Neuronal stem cell (in vitro differentiated cells): ENCODE data around the gene WNT8B.

Experiments
- DNase-seq: peaks from one replicate; pipeline ENCODE4 v3.0.0-alpha.2; 2013; ENCODE audit warnings: low spot score
- H2AFZ ChIP-seq: one replicate; pipeline ENCODE4 v1.6.1; 2013; ENCODE audit warnings: mild to moderate bottlenecking, low read length, inconsistent platforms
- H2AK5ac ChIP-seq: 2 replicates; pipeline ENCODE4 v1.6.1; 2013; ENCODE audit warnings: low read depth, mild to moderate bottlenecking, inconsistent platforms, low read length, moderate library complexity, mixed read lengths
- H2BK120ac ChIP-seq: 2 replicates; pipeline ENCODE4 v1.6.1; 2013; ENCODE audit warnings: low read depth, mild to moderate bottlenecking, inconsistent platforms, low read length, moderate library complexity, mixed read lengths
- H2BK12ac ChIP-seq: one replicate; pipeline ENCODE4 v1.6.1; 2013; ENCODE audit warnings: low read length, inconsistent platforms
- H2BK15ac ChIP-seq: 2 replicates; pipeline ENCODE4 v1.6.1; 2013; ENCODE audit warnings: mild to moderate bottlenecking, low read length, inconsistent platforms, mixed read lengths
- H2BK5ac ChIP-seq: one replicate; pipeline ENCODE4 v1.6.1; 2013; ENCODE audit warnings: inconsistent platforms, mild to moderate bottlenecking, low read length, moderate library complexity
- H3K14ac ChIP-seq: one replicate; pipeline ENCODE4 v1.6.1; 2013; ENCODE audit warnings: low read length, inconsistent platforms
- H3K18ac ChIP-seq: 2 replicates; pipeline ENCODE4 v1.6.1; 2013; ENCODE audit warnings: low read length, inconsistent platforms
- H3K23ac ChIP-seq: 2 replicates; pipeline ENCODE4 v1.6.1; 2013; ENCODE audit warnings: low read depth, mild to moderate bottlenecking, mixed read lengths, low read length, inconsistent platforms; ENCODE audit not compliant: poor library complexity
- H3K27ac ChIP-seq: replicated peaks from 3 replicates; pipeline ENCODE4 v1.5.1; 2013; ENCODE audit warnings: low read length, inconsistent platforms
- H3K27me3 ChIP-seq, 3 experiments: 2 replicates each; pipeline ENCODE4 v1.6.1; 2013; ENCODE audit warnings: low read length in 3 of 3, mild to moderate bottlenecking in 2 of 3, inconsistent platforms in 1 of 3, low read depth in 1 of 3, mixed read lengths in 1 of 3, moderate library complexity in 1 of 3; ENCODE audit not compliant: control insufficient read depth in 3 of 3, insufficient read depth in 3 of 3
- H3K36me3 ChIP-seq, 2 donors: replicated peaks in 1 of 2; 2 replicates each; pipeline ENCODE4 v1.6.1; 2013; ENCODE audit warnings: low read length in 2 of 2; ENCODE audit not compliant: control insufficient read depth in 2 of 2, insufficient read depth in 2 of 2
- H3K4ac ChIP-seq: 2 replicates; pipeline ENCODE4 v1.6.1; 2013; ENCODE audit warnings: inconsistent platforms, mild to moderate bottlenecking, low read length, moderate library complexity
- H3K4me1 ChIP-seq, 2 donors: 1 replicate in 1 of 2; 2 replicates in 1 of 2; pipeline ENCODE4 v1.6.1; 2013; ENCODE audit warnings: low read length in 2 of 2, low read depth in 1 of 2; ENCODE audit not compliant: control insufficient read depth in 2 of 2, insufficient read depth in 1 of 2
- H3K4me2 ChIP-seq: one replicate; pipeline ENCODE4 v1.6.1; 2013; ENCODE audit warnings: mild to moderate bottlenecking, low read length, inconsistent platforms; ENCODE audit not compliant: insufficient read depth, poor library complexity, severe bottlenecking
- H3K4me3 ChIP-seq, 2 donors: 2 replicates each; pipeline ENCODE4 v1.5.1; 2013; ENCODE audit warnings: low read length in 2 of 2, mild to moderate bottlenecking in 2 of 2, inconsistent platforms in 1 of 2, moderate library complexity in 1 of 2
- H3K79me1 ChIP-seq: one replicate; pipeline ENCODE4 v1.6.1; 2013; ENCODE audit warnings: low read depth, mild to moderate bottlenecking, inconsistent platforms, low read length, moderate library complexity
- H3K9ac ChIP-seq: one replicate; pipeline ENCODE4 v1.6.1; 2013; ENCODE audit warnings: mild to moderate bottlenecking, low read depth, low read length, inconsistent platforms; ENCODE audit not compliant: poor library complexity
- H3K9me3 ChIP-seq, 2 donors: replicated peaks in 1 of 2; 2 replicates each; pipeline versions ENCODE3 to v1.6.1; 2013; ENCODE audit warnings: low read length in 2 of 2, mild to moderate bottlenecking in 2 of 2, inconsistent platforms in 1 of 2, low read depth in 1 of 2, mixed read lengths in 1 of 2, moderate library complexity in 1 of 2; ENCODE audit not compliant: control insufficient read depth in 2 of 2, insufficient read depth in 1 of 2
- H4K8ac ChIP-seq: one replicate; pipeline ENCODE4 v1.6.1; 2013; ENCODE audit warnings: low read depth, mild to moderate bottlenecking, inconsistent platforms, low read length, moderate library complexity
- H4K91ac ChIP-seq: one replicate; pipeline ENCODE4 v1.6.1; 2013; ENCODE audit warnings: low read length, low read depth, mild to moderate bottlenecking, inconsistent platforms; ENCODE audit not compliant: poor library complexity
- WGBS, 2 donors: extraction: QIAGEN DNeasy Blood & Tissue Kit; methylation state at CpG; one replicate each; pipeline ENCODE4 v1.1.7; 2013; ENCODE audit warnings: missing lambda C conversion rate in 2 of 2, mixed read lengths in 1 of 2; ENCODE audit not compliant: insufficient read length in 2 of 2, insufficient replicate concordance in 1 of 2; ENCODE audit errors: extremely low coverage in 2 of 2; 5-methylcytosine and 5-hydroxymethylcytosine counted together

The WNT8B gene

DNA sequence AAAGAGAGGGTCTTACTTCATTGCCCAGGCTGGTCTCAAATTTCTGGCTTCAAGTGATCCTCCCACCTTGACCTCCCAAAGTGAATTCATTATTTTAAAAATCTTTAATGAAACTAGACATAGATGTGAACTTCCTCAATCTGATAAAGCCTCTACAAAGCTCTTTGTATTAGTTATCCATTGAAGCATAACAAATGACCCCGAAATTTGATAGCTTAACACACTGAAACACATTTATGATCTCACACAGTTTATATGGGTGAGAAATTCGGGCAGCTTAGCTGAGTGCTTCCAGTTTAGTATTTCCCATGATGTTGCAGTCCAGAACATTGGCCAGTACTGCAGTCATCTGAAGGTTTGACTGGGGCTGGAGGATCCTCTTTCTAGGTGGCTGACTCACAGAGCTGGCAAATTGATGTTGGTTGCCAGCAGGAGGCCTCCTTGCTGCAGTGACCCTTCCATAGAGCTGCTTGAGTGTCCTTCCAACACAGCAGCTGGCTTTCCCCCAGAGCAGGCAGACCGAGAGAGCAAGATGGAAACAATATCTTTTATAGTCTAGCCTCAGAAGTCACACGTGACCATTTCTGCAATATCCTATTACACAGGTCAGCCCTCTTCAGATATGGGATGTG, 16.6 kb upstream of the WNT8B start:
- H2BK12ac ChIP-seq, result no peak overlapping the region
- H2BK120ac ChIP-seq, result no peak overlapping the region
- H3K36me3 ChIP-seq, result no peaks in the 10 kb centered on the region
- no CpG with 5 or more reads among the region's 4 CpGs for WGBS, 2 donors
- no peak overlapping the region for H3K4me2 ChIP-seq
- H3K9me3 ChIP-seq, result peaks cover 0 to 3% of the 10 kb centered on the region in 2 donors
- no peak overlapping the region for H3K27ac ChIP-seq
- H3K4me3 ChIP-seq, result no peak overlapping the region
- no peak for DNase-seq
- H2AK5ac ChIP-seq, result no peak overlapping the region
- H3K27me3 ChIP-seq, result peaks cover 0 to under 1% (median 0%) of the 10 kb centered on the region in 3 experiments
- H4K91ac ChIP-seq, result no peak overlapping the region
- no peak overlapping the region for H3K18ac ChIP-seq
- no peaks in the 10 kb centered on the region for H3K4me1 ChIP-seq
- no peak overlapping the region for H2AFZ ChIP-seq
- H2BK5ac ChIP-seq, result no peak overlapping the region
- no peak overlapping the region for H3K23ac ChIP-seq
- no peak overlapping the region for H3K14ac ChIP-seq
- no peak overlapping the region for H3K9ac ChIP-seq
- no peak overlapping the region for H3K4ac ChIP-seq
- no peak overlapping the region for H4K8ac ChIP-seq
- no peaks in the 10 kb centered on the region for H3K79me1 ChIP-seq
- no peak overlapping the region for H2BK15ac ChIP-seq

DNA sequence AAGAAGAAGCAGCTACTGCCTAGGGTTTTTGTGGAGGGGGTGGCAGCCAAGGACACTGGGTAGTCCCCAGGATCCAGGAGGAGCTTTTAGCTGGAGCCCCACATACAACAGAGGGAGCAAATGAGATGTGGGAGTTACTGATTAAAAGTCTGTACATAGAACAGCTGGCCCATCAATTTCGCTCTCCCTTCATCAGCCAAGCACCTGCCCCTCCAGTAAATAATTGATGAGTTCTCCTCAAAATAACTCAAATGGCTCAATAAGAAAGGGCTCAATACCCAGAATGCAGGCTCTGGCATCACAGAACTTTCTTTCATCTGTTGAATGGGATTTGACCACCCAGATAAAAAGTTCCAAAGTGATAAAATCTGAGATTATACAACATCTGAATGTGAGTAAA, 15.1 kb upstream of the WNT8B start:
- no peak overlapping the region for H3K27ac ChIP-seq
- H3K27me3 ChIP-seq, result peaks cover 0 to 7% (median 0%) of the 10 kb centered on the region in 3 experiments
- H2BK15ac ChIP-seq, result no peak overlapping the region
- no CpG with 5 or more reads among the region's 1 CpG for WGBS, 2 donors
- DNase-seq, result no peak
- H2AK5ac ChIP-seq, result no peak overlapping the region
- H2BK12ac ChIP-seq, result no peak overlapping the region
- no peak overlapping the region for H2BK5ac ChIP-seq
- no peaks in the 10 kb centered on the region for H3K36me3 ChIP-seq
- no peak overlapping the region for H3K14ac ChIP-seq
- H3K18ac ChIP-seq, result no peak overlapping the region
- no peak overlapping the region for H3K4me2 ChIP-seq
- no peak overlapping the region for H3K4me3 ChIP-seq
- no peak overlapping the region for H2AFZ ChIP-seq
- no peak overlapping the region for H2BK120ac ChIP-seq
- no peak overlapping the region for H3K4ac ChIP-seq
- no peak overlapping the region for H4K8ac ChIP-seq
- H3K23ac ChIP-seq, result no peak overlapping the region
- peaks cover 0 to 3% of the 10 kb centered on the region in 2 donors for H3K9me3 ChIP-seq
- no peaks in the 10 kb centered on the region for H3K4me1 ChIP-seq
- no peaks in the 10 kb centered on the region for H3K79me1 ChIP-seq
- H3K9ac ChIP-seq, result no peak overlapping the region
- H4K91ac ChIP-seq, result no peak overlapping the region

DNA sequence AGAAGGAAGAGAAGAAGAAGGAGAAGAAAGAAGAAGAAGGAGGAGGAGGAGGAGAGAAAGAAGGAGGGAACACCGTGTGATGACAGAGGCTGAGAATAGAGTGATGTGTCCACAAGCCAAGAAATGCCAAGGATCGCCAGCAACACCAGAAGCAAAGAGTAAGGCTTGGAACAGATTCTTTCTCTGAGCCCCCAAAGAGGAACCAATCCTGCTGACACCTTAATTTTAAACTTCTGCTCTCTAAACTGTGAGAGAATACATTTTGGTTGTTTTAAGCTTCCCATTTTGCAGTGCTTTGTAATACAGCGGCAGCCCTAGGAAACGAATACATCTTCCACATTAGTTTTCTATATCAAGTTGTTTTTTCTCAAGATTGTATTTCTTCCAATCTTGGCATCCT, 13.9 kb upstream of the WNT8B start:
- peaks cover 0 to 7% (median 0%) of the 10 kb centered on the region in 3 experiments for H3K27me3 ChIP-seq

DNA sequence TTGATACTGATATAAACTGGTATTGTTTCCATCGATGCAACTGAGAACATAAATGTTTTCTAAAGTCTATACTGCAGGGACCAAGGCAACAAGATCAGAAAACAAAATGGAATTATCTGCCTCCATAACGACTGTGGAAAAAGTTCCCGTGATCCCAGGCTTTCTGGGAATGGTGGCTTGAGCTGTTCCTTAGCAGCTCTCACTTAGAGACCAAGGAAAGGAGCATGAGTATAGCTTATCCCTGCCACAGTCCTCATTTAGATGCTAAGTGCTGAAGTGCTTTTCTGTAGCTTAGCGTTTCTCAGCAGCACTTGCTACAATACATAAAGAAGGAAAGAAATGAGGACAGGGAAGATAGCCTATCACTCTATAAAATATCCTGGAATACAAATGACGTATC, 5.5 kb downstream of the WNT8B start:
- no peak overlapping the region for H2AFZ ChIP-seq
- no peak overlapping the region for H2AK5ac ChIP-seq
- no CpG with 5 or more reads among the region's 5 CpGs for WGBS, 2 donors
- H3K9ac ChIP-seq, result no peak overlapping the region
- no peak overlapping the region for H3K27ac ChIP-seq
- no peak overlapping the region for H2BK120ac ChIP-seq
- no peak for DNase-seq
- no peak overlapping the region for H4K8ac ChIP-seq
- H3K4me3 ChIP-seq, result no peak overlapping the region
- H3K4me2 ChIP-seq, result no peak overlapping the region
- no peak overlapping the region for H2BK12ac ChIP-seq
- no peak overlapping the region for H3K18ac ChIP-seq
- no peak overlapping the region for H2BK5ac ChIP-seq
- no peak overlapping the region for H3K4ac ChIP-seq
- no peaks in the 10 kb centered on the region for H3K9me3 ChIP-seq
- no peak overlapping the region for H3K23ac ChIP-seq
- no peaks in the 10 kb centered on the region for H3K36me3 ChIP-seq
- H3K14ac ChIP-seq, result no peak overlapping the region
- H3K79me1 ChIP-seq, result no peaks in the 10 kb centered on the region
- no peak overlapping the region for H4K91ac ChIP-seq
- H3K4me1 ChIP-seq, result no peaks in the 10 kb centered on the region
- H3K27me3 ChIP-seq, result peaks cover 0 to 61% (median 0%) of the 10 kb centered on the region in 3 experiments
- no peak overlapping the region for H2BK15ac ChIP-seq

More for the DNA sequence above, 13.9 kb upstream of the WNT8B start:
- Histone ChIP-seq H2BK12ac (no peak overlapping the region), H2AK5ac (no peak overlapping the region), H2BK5ac (no peak overlapping the region), H4K8ac (no peak overlapping the region), H2AFZ (no peak overlapping the region), H3K9ac (no peak overlapping the region), H2BK120ac (no peak overlapping the region), H3K18ac (no peak overlapping the region), H3K9me3 (peaks cover 0 to 3% of the 10 kb centered on the region in 2 donors), H3K4me2 (no peak overlapping the region), H3K4ac (no peak overlapping the region), H3K27ac (no peak overlapping the region), H2BK15ac (no peak overlapping the region), H3K36me3 (no peaks in the 10 kb centered on the region), H4K91ac (no peak overlapping the region), H3K79me1 (no peaks in the 10 kb centered on the region), H3K23ac (no peak overlapping the region), H3K4me1 (no peaks in the 10 kb centered on the region), H3K14ac (no peak overlapping the region), H3K4me3 (no peak overlapping the region)
- DNase-seq, result no peak
- WGBS, 2 donors, result no CpG with 5 or more reads among the region's 4 CpGs
